Measurements from ENCODE around the gene PBX1. TPM values are rescaled to one million over a fixed set of nuclear protein-coding genes. Genes with fewer than 3 reads are reported as not detected.

Gene PBX1
- total RNA-seq, 3 donors from 2014 or later: 64.5 to 126 (median 95.4) TPM

DNA sequence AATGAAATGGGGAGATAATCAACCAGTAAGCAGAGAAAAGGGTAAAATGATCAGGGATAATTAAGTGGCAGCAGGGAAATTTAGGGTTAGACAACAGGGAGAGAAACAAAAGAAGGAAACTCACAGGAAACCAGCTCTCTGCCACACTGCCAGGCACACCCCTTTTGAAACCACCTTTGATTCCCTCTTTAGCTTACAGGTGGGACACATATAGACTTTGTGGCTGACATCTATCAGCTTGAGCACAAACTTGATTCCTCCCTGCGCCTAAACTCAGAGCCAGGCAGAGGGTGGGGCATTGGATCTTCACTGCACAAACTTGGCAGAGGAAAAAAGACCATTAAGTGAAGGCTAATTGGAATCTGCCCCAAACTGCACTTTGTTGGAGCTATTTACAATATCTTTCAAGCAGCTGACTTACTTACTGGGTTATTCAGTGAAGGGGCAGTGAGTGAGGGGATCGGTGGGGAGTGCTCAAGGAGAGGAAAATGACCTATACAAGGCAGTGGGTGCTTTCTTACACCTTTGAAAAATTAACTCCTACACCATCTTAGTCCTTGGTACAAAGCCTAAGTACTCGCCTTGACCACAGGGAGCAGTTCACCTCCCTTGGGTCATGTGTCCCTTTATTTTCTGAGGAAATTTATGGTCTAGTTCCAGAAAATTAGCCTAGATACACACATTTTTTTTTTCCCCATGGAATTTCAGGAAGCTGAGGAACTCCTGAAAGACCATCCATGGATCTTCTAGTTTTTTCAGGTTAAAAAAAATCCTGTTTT lies 60.2 kb downstream of the PBX1 start:
- Histone ChIP-seq H3K9me3 (no peaks in the 10 kb centered on the region), H3K27ac (peak overlapping the region; percentile 58 to 59), H3K27me3 (no peaks in the 10 kb centered on the region), H3K4me3 (no peak overlapping the region), H3K4me1 (peaks cover 3 to 12% of the 10 kb centered on the region in 2 donors), H3K36me3 (no peaks in the 10 kb centered on the region)
- no peak for TF ChIP-seq POLR2A (IDR thresholded peaks at IDR 0.05)
- no peak for TF ChIP-seq POLR2AphosphoS5 (IDR thresholded peaks at IDR 0.05)
- TF ChIP-seq, protein P1, sequence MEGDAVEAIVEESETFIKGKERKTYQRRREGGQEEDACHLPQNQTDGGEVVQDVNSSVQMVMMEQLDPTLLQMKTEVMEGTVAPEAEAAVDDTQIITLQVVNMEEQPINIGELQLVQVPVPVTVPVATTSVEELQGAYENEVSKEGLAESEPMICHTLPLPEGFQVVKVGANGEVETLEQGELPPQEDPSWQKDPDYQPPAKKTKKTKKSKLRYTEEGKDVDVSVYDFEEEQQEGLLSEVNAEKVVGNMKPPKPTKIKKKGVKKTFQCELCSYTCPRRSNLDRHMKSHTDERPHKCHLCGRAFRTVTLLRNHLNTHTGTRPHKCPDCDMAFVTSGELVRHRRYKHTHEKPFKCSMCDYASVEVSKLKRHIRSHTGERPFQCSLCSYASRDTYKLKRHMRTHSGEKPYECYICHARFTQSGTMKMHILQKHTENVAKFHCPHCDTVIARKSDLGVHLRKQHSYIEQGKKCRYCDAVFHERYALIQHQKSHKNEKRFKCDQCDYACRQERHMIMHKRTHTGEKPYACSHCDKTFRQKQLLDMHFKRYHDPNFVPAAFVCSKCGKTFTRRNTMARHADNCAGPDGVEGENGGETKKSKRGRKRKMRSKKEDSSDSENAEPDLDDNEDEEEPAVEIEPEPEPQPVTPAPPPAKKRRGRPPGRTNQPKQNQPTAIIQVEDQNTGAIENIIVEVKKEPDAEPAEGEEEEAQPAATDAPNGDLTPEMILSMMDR (IDR thresholded peaks at IDR 0.05): no peak
- DNase-seq (ENCODE audit: low spot score in 2 of 2): no peak
- intact Hi-C loops (cut with DNase I; ENCODE audit: low total_unique reads): no loop called here

DNA sequence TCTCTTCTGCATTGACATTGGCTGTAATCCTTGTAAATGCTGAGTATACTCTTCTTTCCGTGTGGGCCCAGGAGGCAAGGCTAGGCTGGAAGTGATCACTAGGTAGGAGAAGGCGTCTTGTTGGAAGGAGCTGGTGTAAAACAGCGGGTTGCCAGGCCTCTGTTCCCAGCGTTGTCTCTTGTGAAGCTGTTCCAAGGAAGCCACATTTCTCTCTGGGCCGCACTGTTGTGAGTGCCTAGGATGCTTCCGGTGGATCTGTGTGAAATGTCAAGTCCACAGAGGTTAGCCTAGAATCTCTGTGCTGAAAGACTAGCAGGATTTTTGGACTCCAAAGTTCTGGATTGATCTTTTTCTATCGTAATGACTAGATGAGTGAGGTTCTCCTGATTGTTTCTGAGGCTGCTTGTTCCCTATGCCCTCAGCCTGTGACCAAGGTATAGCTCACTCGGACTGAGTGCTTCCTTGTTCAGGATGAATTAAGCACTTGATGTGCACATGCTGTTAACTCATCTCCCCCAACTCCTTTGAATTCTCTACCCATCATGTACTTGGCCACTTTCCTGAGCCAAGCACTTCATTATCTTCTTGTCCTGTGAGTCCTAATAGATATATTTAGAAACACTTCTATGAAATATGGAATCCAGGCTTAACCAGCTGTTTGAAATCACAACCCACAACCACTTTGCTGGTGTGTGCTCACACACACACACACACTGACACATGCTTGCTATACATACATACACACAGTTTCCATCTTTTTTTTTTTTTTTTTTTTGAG lies 63.3 kb downstream of the PBX1 start:
- DNase-seq (ENCODE audit: low spot score in 2 of 2): no peak
- intact Hi-C loops (cut with DNase I; ENCODE audit: low total_unique reads): no loop called here
- TF ChIP-seq, protein P1 (IDR thresholded peaks at IDR 0.05): no peak
- TF ChIP-seq POLR2A (IDR thresholded peaks at IDR 0.05) (no peak), POLR2AphosphoS5 (IDR thresholded peaks at IDR 0.05) (no peak)
- H3K4me1 ChIP-seq: peaks cover 3 to 12% of the 10 kb centered on the region in 2 donors
- no peaks in the 10 kb centered on the region for H3K36me3 ChIP-seq
- peak overlapping the region; percentile 40 to 44 for H3K27ac ChIP-seq
- H3K27me3 ChIP-seq: no peaks in the 10 kb centered on the region
- H3K9me3 ChIP-seq: no peaks in the 10 kb centered on the region
- H3K4me3 ChIP-seq: no peak overlapping the region

DNA sequence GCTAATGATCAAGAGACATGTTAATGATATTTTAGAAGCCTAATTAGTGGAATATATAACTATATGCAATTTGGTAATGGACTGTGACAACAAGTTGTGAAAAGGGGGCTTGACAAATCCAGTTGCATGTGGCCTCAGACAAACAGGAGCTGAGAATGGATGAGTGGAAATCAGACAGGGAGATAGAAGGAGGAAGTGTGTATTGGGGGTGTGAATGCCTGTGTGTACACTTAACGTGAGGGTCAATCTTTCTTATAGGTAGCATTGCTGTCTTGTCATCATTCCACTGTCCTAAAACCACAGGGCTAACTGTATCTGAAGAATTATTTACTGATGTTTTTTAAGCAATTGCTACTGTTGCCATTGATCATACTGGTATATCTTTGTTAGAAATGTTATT lies 64.8 kb downstream of the PBX1 start:
- Histone ChIP-seq H3K27me3 (no peaks in the 10 kb centered on the region), H3K4me3 (no peak overlapping the region), H3K4me1 (peaks cover 3 to 10% of the 10 kb centered on the region in 2 donors), H3K27ac (no peak overlapping the region), H3K9me3 (no peaks in the 10 kb centered on the region), H3K36me3 (no peaks in the 10 kb centered on the region)
- intact Hi-C loops (cut with DNase I; ENCODE audit: low total_unique reads): no loop called here
- TF ChIP-seq POLR2A (IDR thresholded peaks at IDR 0.05) (no peak), POLR2AphosphoS5 (IDR thresholded peaks at IDR 0.05) (no peak)
- TF ChIP-seq, protein P1 (IDR thresholded peaks at IDR 0.05): no peak
- no peak for DNase-seq (ENCODE audit: low spot score in 2 of 2)

DNA sequence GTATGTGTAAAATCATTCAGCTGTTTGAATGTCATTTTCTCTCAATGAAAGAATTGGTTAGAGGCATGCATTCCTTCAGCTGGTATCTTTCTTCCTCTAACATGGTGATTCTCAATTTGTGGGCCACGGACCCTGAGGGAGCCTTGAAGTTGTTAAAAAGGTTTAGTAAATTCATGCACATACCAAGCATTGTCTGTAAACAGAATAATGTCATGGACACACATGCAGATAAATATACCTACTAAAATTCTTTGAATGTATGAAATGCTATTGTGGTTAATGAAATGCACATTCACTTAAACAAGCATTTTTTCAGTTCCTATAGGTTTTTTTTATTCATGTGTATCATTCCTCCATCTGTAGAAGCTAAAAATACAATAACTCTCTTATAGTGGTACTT lies 65.4 kb downstream of the PBX1 start:
- intact Hi-C loops (cut with DNase I; ENCODE audit: low total_unique reads): no loop called here
- Histone ChIP-seq H3K9me3 (no peaks in the 10 kb centered on the region), H3K27ac (no peak overlapping the region), H3K36me3 (no peaks in the 10 kb centered on the region), H3K4me3 (no peak overlapping the region), H3K4me1 (peaks cover under 1 to 4% of the 10 kb centered on the region in 2 donors), H3K27me3 (no peaks in the 10 kb centered on the region)
- TF ChIP-seq POLR2A (IDR thresholded peaks at IDR 0.05): no peak
- TF ChIP-seq POLR2AphosphoS5 (IDR thresholded peaks at IDR 0.05): no peak
- TF ChIP-seq, protein P1 (IDR thresholded peaks at IDR 0.05): no peak
- DNase-seq (ENCODE audit: low spot score in 2 of 2): no peak

Measured in breast epithelium (tissue), 4 donors.